Fibroblast of upper back skin (primary cell): Measurements from ENCODE around the gene RFX3.

Source experiments
- DNase-seq: peaks from one replicate; pipeline ENCODE4 v3.0.0-alpha.2; 2013

RFX3 gene

GRCh38 chr9:3511551-3511950 is 14.2 kb downstream of the RFX3 start:
- no peak for DNase-seq

GRCh38 chr9:3510796-3511195 is 15.0 kb downstream of the RFX3 start:
- no peak for DNase-seq

GRCh38 chr9:3509926-3510325 is 15.9 kb downstream of the RFX3 start:
- DNase-seq, result no peak

GRCh38 chr9:3508521-3509291 is 17.1 kb downstream of the RFX3 start:
- peak; percentile 26 for DNase-seq

- no peak for DNase-seq
Measured at GRCh38 chr9:3508078-3508431, 17.7 kb downstream of the RFX3 start.

- DNase-seq, result no peak
Measured at GRCh38 chr9:3507395-3508077, 18.3 kb downstream of the RFX3 start.

- DNase-seq, result no peak
Measured at GRCh38 chr9:3506164-3506563, 19.6 kb downstream of the RFX3 start.

GRCh38 chr9:3502560-3503398 is 23.0 kb downstream of the RFX3 start:
- peak; percentile 39 for DNase-seq

GRCh38 chr9:3500044-3500443 is 25.8 kb downstream of the RFX3 start:
- DNase-seq, result no peak

- no peak for DNase-seq
Measured at GRCh38 chr9:3498691-3499090, 27.1 kb downstream of the RFX3 start.

GRCh38 chr9:3497857-3498256 is 27.9 kb downstream of the RFX3 start:
- no peak for DNase-seq

- peak; percentile 52 for DNase-seq
Measured at GRCh38 chr9:3497401-3497800, 28.4 kb downstream of the RFX3 start.

GRCh38 chr9:3495855-3496254 is 29.9 kb downstream of the RFX3 start:
- DNase-seq, result no peak

GRCh38 chr9:3492214-3492613 is 33.6 kb downstream of the RFX3 start:
- no peak for DNase-seq

- DNase-seq, result no peak
Measured at GRCh38 chr9:3491450-3491849, 34.4 kb downstream of the RFX3 start.

GRCh38 chr9:3490957-3491356 is 34.8 kb downstream of the RFX3 start:
- DNase-seq, result no peak

GRCh38 chr9:3482578-3482977 is 43.2 kb downstream of the RFX3 start:
- no peak for DNase-seq

- no peak for DNase-seq
Measured at GRCh38 chr9:3480353-3480655, 45.5 kb downstream of the RFX3 start.

GRCh38 chr9:3479514-3480352 is 46.1 kb downstream of the RFX3 start:
- no peak for DNase-seq

GRCh38 chr9:3478549-3478953 is 47.2 kb downstream of the RFX3 start:
- DNase-seq, result peak; percentile 23

- DNase-seq, result no peak
Measured at GRCh38 chr9:3477236-3477834, 48.5 kb downstream of the RFX3 start.

GRCh38 chr9:3475300-3476020 is 50.3 kb downstream of the RFX3 start:
- DNase-seq, result no peak
